DOHH2 (cell line): ENCODE data around the gene RPL10.

ENCODE experiments used
- H3F3A ChIP-seq: fragments of 200-600 bp; sonication (generic), shearing (Covaris generic); 2 replicates; pipeline ENCODE4 v1.6.0; 2016; ENCODE audit warnings: antibody characterized with exemption, mild to moderate bottlenecking; ENCODE audit not compliant: control insufficient read depth, insufficient read depth
- H3K27ac ChIP-seq: fragments of 200-600 bp; sonication (generic); 2 replicates; pipeline ENCODE4 v1.5.1; 2014; ENCODE audit warnings: low read depth, mild to moderate bottlenecking, low read length, moderate library complexity
- H3K27me3 ChIP-seq: fragments of 200-600 bp; sonication (generic); 2 replicates; pipeline ENCODE4 v1.6.1; 2014; ENCODE audit warnings: mild to moderate bottlenecking, low read length, mixed read lengths; ENCODE audit not compliant: control insufficient read depth
- H3K36me3 ChIP-seq: fragments of 200-600 bp; sonication (generic); 2 replicates; pipeline ENCODE4 v1.6.1; 2014; ENCODE audit warnings: mild to moderate bottlenecking, low read length, moderate library complexity, mixed read lengths; ENCODE audit not compliant: control insufficient read depth
- H3K4me1 ChIP-seq: fragments of 200-600 bp; sonication (generic); 2 replicates; pipeline ENCODE4 v1.6.1; 2014; ENCODE audit warnings: mild to moderate bottlenecking, low read length, mixed read lengths; ENCODE audit not compliant: control insufficient read depth
- H3K4me2 ChIP-seq: fragments of 200-600 bp; sonication (generic); 2 replicates; pipeline ENCODE4 v1.6.0; 2014; ENCODE audit warnings: mild to moderate bottlenecking, low read length, moderate library complexity
- H3K4me3 ChIP-seq: fragments of 200-600 bp; sonication (generic); 2 replicates; pipeline ENCODE4 v1.5.1; 2014; ENCODE audit warnings: mild to moderate bottlenecking, low read length, mixed read lengths
- H3K79me2 ChIP-seq: fragments of 200-600 bp; sonication (generic); 2 replicates; pipeline ENCODE4 v1.6.1; 2014; ENCODE audit warnings: mild to moderate bottlenecking, low read length, mixed read lengths; ENCODE audit not compliant: control insufficient read depth
- H3K9me2 ChIP-seq: fragments of 200-600 bp; sonication (generic); replicated peaks from 2 replicates; pipeline ENCODE4 v1.6.1; 2014; ENCODE audit warnings: mild to moderate bottlenecking, low read length, mixed read lengths; ENCODE audit not compliant: control insufficient read depth
- H3K9me3 ChIP-seq: fragments of 200-600 bp; sonication (generic); 2 replicates; pipeline ENCODE4 v1.6.1; 2014; ENCODE audit warnings: antibody characterized with exemption, low read length, mixed read lengths; ENCODE audit not compliant: control insufficient read depth, insufficient read depth
- H4K20me1 ChIP-seq: fragments of 200-600 bp; sonication (generic); 2 replicates; pipeline ENCODE4 v1.6.0; 2014; ENCODE audit warnings: low read depth, mild to moderate bottlenecking, antibody characterized with exemption, low read length, moderate library complexity; ENCODE audit not compliant: control insufficient read depth, insufficient read depth
- EZH2phosphoT487 ChIP-seq: fragments of 200-600 bp; sonication (generic); IDR thresholded peaks from 2 replicates; pipeline ENCODE4 v1.6.1; 2017; ENCODE audit warnings: borderline replicate concordance, mild to moderate bottlenecking, antibody characterized with exemption, low read length, moderate library complexity, mixed read lengths
- TF ChIP-seq, protein P1 (sequence below): fragments of 200-600 bp; sonication (generic); IDR thresholded peaks from one replicate; pipeline ENCODE4 v1.5.1; 2014; ENCODE audit warnings: antibody characterized with exemption, mild to moderate bottlenecking, low read depth, low read length; ENCODE audit not compliant: poor library complexity, severe bottlenecking

RPL10 gene

DNA sequence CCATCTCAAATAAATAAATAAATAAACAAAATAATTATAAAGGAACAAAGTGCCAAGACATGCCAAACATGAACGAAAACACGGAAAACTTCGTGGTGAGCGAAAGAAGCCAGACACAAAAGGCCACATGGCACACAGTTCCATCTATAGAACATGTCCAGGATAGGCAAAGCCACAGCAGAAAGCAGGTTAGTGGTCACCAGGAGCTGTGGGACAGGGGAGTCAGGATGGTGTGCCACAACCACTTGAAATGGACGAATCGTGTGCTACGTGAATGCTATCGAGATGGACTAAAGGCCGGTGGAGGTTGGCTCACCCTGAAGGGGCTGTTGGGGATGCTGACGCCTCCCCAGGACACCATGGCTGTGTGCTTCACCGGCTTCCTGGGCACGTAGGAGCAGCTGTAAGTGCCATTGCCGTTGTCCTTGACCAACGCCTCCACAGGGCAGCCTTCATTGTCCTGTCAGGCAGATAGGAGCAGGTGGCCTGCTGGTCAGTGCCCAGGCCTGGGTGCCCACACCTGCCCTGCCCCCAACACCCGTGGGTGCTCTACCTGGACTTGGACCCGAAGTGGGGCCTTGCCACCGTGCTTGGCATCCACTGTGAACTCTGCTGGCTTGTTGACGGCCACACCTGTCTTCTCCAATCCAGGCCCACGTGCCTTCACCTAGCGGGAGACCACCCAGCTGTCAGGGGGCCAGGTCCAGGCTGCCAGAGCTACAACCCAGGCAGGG is 34.3 kb upstream of the RPL10 start:
- no peaks in the 10 kb centered on the region for H3K9me2 ChIP-seq
- no peak overlapping the region for H3K4me2 ChIP-seq
- H4K20me1 ChIP-seq = no peaks in the 10 kb centered on the region
- no peak overlapping the region for H3K27ac ChIP-seq
- no peaks in the 10 kb centered on the region for H3K9me3 ChIP-seq
- H3K4me3 ChIP-seq = no peak overlapping the region
- no peaks in the 10 kb centered on the region for H3F3A ChIP-seq
- peaks cover 19% of the 10 kb centered on the region for H3K36me3 ChIP-seq
- peaks cover 9% of the 10 kb centered on the region for H3K79me2 ChIP-seq
- H3K27me3 ChIP-seq = no peaks in the 10 kb centered on the region
- TF ChIP-seq, protein P1, sequence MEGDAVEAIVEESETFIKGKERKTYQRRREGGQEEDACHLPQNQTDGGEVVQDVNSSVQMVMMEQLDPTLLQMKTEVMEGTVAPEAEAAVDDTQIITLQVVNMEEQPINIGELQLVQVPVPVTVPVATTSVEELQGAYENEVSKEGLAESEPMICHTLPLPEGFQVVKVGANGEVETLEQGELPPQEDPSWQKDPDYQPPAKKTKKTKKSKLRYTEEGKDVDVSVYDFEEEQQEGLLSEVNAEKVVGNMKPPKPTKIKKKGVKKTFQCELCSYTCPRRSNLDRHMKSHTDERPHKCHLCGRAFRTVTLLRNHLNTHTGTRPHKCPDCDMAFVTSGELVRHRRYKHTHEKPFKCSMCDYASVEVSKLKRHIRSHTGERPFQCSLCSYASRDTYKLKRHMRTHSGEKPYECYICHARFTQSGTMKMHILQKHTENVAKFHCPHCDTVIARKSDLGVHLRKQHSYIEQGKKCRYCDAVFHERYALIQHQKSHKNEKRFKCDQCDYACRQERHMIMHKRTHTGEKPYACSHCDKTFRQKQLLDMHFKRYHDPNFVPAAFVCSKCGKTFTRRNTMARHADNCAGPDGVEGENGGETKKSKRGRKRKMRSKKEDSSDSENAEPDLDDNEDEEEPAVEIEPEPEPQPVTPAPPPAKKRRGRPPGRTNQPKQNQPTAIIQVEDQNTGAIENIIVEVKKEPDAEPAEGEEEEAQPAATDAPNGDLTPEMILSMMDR = no peak
- TF ChIP-seq EZH2phosphoT487 = no peak
- H3K4me1 ChIP-seq = peaks cover 6% of the 10 kb centered on the region

DNA sequence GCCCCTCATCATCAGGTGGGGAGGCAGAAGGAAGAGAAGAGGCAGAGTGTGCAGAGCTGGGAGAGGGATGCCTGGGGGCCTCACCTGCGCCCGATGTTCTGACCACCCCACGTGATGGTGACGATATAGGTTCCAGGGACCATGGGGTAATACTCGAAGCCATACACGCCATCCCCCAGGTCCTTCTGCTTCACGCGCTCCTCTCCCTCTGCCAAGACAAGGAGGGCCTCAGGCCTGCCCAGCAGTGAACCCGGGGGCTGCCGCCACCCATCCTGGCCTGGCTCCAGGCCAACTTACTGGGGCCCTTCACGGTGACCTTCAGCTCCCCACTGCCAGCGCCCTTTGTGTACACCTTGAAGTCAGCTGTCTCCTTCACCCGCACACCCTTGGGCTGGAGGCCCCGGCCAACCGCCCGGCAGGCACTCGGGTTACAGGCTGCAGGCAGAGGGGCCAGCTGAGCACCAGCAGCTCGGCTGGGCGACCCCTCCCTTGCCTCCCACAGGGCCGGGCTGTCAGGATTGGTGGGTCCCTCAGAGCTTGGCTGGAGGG is 33.1 kb upstream of the RPL10 start:
- H3K27ac ChIP-seq = no peak overlapping the region

DNA sequence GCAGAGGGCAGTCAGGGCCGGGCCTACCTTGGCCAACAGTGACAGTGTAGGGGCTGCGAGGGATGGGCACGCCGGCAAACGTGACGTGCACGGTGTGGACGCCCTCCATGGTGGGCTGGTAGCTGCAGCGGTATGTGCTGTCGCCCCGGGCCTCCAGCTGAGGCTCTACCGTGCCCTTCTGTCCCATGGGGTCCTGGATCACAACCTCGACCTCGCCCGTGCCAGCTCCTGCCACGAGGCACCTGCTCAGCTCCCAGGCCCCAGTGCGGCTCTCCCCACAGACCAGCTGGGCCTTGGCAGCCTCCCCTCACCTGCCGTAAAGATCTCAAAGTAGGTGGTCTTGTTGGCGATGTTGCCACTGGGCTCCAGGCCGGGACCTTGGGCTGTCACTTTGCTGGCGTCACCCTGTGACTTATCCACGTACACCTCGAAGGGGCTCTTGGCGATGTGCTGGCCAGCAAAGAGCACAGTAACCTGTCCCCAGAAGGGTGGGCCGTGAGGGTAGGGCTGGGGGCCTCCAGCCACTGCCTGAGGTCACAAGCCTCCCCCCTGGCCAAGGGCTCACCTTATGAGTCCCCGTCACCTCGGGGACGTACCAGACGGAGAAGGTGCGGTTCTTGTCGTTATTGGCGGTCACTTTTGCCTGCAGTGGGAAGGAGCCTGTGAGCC is 32.0 kb upstream of the RPL10 start:
- TF ChIP-seq EZH2phosphoT487 = no peak
- TF ChIP-seq, protein P1 = no peak
- H4K20me1 ChIP-seq = no peaks in the 10 kb centered on the region
- no peaks in the 10 kb centered on the region for H3F3A ChIP-seq
- peaks cover 17% of the 10 kb centered on the region for H3K36me3 ChIP-seq
- peaks cover 30% of the 10 kb centered on the region for H3K79me2 ChIP-seq
- H3K27ac ChIP-seq = no peak overlapping the region
- H3K9me3 ChIP-seq = no peaks in the 10 kb centered on the region
- H3K4me1 ChIP-seq = peaks cover 16% of the 10 kb centered on the region
- no peak overlapping the region for H3K4me3 ChIP-seq
- no peak overlapping the region for H3K4me2 ChIP-seq
- no peaks in the 10 kb centered on the region for H3K9me2 ChIP-seq
- no peaks in the 10 kb centered on the region for H3K27me3 ChIP-seq

More for the DNA sequence above, 33.1 kb upstream of the RPL10 start:
- Histone ChIP-seq H3K9me3 (no peaks in the 10 kb centered on the region), H3K4me1 (peaks cover 16% of the 10 kb centered on the region), H3F3A (no peaks in the 10 kb centered on the region), H3K79me2 (peaks cover 22% of the 10 kb centered on the region), H3K36me3 (peaks cover 17% of the 10 kb centered on the region), H3K4me3 (no peak overlapping the region), H3K27me3 (no peaks in the 10 kb centered on the region), H3K9me2 (no peaks in the 10 kb centered on the region), H3K4me2 (no peak overlapping the region), H4K20me1 (no peaks in the 10 kb centered on the region)
- TF ChIP-seq, protein P1 = no peak
- no peak for TF ChIP-seq EZH2phosphoT487
